NCI-H345 treated with DMSO at 0.1 percent for 48 hours (cell line): ENCODE results near the gene TUSC2.
"Not testable (repeated sequence)": the region's sequence is repeated elsewhere in the genome, so short reads cannot be mapped to it uniquely, and the experiment has no call there.

Experiments used
- DNase-seq: peaks from one replicate; lab custom pipeline; 2025; ENCODE audit not compliant: unreplicated experiment; lab: John Stamatoyannopoulos, UW

TUSC2 gene

DNA sequence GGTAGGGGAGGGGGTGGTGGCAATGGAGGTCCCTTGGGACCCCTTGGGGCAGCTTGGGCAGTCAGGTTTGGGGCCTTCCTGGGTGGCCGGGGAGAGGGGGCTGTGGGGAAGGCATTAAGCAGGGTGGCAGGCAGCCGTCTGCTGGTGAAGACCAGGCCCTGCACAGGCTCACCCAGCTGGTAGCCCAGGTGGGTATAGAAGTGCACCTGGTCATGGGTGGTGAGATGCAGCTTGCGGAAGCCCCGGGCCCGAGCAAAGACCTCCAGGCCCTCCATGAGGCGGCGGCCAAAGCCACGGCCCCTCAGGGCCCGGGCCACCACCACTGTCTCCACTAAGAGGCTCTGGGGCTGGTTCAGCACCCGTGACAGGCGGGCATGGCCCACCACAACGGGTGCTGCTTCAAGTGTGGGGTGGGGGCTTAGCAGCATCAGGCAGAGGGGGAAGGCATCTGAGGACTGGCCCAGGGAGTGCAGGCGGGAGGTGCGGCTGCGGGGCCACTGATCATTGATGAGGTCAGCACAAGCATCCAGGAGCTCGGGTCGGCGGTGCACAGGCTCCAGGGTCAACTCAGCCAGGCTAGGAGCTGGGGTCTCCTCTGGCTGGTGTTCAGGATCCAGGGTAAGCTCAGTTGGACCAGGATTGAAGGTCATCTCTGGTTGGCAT, 31.2 kb downstream of the TUSC2 start:
- DNase-seq = no peak

DNA sequence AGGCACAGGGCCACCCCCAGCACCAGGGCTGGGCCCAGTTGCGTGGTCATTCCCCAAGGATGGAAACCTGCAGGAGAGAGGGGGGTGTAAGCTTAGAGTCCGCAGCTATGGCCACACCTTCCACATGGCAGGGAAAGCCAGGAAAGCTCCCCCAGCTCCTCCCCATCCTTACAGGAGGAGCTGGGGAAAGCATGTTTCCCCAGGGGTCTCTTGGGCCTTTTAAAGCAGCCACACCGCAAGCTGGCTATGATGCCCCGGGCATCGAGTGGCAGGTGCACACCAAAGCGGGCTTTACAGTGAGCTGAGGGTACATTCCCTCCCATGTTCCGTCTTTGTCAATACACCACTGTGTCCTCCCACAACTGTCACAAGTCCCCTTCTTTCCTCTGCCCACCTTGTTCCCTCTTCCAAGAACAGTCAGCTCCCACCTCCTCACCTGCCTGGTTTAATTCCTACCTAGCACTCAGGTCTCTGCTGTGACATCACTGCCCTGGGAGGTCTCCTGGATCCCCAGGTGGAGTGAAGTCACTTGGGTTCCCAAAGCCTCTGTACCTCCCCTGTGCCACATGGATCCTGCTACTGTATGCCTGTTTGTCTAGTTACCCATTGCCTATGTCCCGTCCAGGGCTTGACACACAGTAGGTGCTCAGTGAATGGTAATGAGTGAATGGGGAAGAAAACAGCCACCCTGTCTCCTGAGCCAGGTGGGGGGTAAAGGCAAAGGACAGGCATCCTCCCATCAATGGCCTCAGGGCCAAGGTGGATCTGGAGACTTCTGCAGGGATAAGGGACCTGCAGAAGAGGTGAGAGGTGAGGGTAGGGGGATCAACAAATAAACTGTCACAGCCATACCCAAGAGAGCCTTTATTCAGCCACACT, 32.2 kb downstream of the TUSC2 start:
- DNase-seq = no peak

DNA sequence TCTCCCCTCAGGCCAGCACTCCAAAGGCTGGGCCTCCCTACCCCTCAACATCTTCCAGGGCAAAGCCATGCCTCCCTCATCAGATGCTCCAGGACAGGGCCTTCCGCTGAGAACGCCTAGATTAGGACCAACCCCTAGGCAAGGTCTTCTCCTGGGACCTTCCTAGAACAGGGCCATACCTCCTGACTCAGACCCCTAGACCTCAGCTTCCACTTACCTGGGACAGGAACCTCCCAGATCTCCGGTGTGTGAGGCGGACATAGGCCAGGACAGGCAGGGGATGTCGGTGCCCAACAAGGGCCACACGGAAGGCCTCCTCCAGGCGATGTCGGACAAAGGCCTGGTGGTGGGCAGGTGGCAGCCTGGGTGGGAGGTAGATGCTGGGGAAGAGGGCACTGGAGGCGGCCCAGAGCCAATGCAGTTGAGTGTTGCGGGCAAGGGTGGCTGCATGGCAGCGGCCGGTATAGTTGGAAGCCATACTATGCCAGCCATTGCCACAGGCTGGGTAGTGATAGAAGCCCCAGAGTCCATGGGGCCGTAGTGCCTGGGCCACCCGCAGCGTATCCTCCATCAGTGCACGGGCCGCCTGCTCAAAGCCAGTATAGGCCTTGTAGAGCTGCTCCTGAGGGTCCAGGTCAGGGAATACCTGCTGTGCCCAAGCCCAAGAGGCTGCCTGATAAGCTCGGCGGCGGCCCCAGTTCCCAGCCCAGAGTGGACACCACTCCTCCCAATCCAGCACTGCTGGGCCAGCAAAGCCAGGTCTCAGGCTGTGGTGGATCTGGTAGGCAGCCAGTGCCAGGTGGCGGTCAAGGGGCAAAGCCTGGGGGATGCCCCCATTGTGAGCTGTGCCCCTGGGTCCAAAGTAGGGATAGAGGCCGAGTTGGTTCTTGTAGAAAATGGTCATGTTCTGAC, 33.3 kb downstream of the TUSC2 start:
- no peak for DNase-seq

DNA sequence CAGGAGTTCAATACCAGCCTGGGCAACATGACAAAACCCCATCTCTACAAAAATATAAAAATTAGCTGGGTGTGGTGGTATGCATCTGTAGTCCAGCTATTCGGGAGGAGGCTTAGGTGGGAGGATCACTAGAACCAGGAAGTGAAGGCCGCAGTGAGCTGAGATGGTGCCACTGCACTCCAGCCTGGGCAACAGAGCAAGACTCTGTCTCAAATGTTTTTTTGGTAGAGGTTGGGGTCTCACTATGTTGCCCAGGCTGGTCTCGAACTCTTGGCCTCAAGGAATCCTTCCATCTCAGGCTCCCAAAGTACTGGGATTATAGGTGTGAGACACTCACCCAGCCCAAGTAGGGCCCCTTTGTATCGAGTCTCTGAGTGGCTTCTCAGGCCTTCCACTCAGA, 33.9 kb downstream of the TUSC2 start:
- no peak for DNase-seq

DNA sequence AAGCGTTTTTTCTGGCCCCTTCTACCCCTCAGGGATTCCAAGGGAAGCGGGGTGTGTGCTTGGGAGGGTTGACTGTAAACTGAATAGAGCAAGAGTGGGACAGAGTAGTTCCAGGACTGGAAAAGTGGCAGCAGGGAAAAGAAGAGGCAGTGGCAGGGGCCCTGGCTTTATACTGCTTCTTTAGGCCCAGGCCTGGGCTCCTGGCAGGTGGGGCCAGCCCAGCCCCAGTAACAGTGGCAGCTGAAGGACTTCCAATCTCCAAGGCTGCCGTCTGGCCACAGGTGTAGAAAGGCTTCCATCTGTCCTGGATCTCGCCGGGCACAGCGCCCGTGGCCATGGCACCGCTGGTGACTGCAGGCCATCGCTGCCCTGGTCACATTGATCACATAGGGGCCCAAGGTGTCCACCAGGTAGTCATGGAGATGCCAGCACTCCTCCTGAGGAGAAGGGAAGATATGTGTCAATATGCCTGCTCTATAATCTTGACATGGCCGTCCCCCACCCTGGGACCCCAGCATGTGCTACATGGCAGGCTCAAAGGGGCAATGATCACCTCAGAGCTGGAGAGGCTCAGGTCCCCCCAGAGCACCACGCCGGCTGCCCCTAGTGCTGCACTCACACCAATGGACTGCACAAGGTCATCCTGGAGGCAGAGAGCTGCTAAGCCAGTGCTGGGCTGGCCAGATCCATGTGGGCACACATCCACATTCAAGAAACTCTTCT, 34.8 kb downstream of the TUSC2 start:
- no peak for DNase-seq

DNA sequence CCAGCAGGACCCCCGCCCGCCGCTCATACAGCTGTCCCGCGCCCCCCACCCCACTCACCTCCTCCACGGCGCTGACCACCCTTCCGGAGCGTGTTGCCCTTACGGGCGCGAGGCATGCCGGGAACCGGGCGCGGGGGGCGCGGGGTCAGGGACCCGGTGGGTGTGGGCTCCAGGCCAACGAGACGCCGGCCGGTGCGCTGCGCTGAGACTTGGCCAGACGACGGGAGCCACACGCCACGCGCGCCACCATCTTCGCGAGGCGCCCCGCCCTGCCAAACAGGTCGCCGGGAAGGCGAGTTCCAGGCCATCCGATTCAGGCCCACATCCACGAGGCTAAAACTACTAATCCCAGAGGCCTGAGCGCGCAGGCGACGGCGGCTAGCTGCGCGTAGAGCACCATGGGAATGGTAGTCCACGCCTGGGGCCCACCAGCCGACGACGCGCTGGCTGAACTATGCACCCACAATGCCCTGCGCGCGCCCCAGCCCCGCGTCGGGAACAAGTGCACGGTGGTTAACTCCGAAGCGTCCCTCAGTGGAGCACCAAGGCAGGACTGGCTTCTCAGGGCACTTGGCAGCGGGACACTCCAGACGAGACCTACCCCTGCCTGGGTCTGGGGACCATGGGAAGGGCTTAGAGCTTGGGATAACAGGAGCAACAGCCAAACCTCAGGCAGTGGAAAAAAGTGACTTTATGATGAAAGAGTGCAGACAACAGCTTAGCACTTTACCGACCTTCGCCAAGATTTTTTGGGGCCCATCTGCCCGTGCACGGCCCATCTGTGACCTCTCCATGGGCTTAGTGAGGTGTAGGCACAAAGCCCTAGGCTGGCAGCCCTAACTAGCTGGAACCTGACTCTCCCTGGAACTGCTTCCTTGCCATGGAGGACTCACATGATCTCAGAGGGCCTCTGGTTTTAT, 35.6 kb downstream of the TUSC2 start, which contains the start of gene IFRD2:
Gene IFRD2, minus strand, starts transcription at position 271 of the 920 bp plus-strand sequence. Its CDS starts 155 bp downstream, at position 116.
- peak; percentile 87 for DNase-seq

DNA sequence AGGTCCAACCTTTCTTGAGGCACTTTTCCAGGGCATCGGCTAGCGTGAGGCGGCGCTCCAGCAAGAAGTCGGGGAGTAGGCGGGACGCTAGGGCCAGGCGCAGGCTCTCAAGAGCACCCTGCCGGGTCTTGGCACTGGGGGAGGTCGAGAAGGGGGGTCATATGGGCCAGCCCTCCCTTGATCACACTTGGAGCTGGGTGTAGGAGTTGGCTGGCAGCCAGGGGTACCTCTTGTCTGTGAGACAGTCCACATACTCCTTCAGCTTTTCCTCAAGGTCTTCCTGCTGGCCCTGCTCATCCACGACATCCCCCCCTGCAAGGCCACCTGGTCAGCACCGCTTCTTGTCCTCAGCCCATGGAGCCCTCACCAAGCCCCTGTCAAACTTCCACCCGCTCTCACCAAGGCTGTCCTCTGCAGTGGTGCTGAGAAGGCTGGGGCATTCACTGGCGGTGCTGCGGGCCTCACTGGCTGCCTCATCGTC, 37.8 kb downstream of the TUSC2 start:
- DNase-seq = no peak

DNA sequence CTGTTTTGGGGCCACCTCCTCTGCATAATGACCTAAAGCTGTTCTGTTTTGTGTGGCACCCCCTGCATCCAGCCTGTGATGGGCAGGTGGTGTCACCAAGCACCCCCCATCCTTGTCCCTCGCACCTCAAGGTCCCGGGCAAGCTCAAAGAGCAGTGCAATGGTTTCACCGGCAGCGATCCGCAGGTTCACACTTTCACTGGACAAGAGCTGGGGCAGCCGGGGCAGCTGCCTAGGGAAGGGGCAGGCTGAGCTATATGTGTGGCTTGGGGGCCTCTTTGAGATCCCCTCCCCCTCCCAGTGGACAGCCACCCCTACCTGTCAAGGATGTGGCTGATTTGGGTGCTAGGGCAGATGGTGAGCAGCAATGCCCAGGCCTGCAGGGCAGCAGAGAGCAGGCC, 38.9 kb downstream of the TUSC2 start:
- no peak for DNase-seq

DNA sequence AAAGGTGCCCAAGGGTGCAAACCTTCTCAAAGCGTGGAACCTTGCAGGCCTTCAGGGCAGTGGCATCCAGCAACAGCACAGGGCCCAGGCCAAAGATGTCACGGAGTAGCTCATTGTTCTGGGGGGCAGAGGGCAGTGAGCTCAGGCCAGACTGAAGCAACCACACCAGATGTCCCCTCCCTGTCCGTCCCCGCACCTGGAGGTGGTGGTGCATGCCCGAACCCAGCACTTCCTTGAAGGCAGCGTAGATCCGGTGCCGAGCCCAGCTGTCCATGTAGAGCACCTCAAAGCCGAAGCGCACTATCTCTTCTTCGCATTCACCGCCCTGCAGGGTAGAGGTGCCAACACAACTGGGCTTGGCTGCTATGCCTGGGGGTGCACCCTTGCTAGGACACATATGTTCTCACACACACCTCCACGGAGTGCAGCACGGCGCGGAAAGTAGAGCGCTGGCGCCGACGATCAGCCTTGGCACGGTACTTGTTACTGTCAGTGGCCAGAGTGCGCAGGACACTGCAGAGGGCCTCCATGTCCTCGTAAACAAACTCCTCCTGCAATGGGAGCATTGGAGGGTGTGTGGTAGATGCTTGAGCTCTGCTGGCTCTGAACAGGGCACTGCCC, 39.5 kb downstream of the TUSC2 start:
- DNase-seq = no peak

DNA sequence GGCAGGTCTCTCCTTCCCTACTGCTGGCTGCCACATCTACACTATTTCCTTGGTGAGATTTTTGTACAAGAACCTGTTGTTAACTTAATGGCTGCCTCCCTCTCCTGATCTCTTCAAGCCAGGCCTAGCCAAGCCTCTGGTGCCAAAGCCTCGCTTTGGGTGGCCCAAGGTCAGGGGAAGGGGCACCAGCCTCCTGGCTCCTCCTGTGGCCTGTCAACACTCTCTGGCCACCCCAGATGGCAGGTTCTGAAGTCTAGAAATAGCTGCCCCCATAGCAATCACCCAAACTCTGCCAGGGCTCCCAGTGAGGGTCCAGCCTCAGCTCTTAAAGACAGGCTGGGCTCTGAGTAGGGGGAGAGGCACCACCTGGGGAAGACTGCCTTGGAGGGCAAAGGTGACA, 40.8 kb downstream of the TUSC2 start:
- DNase-seq = no peak

DNA sequence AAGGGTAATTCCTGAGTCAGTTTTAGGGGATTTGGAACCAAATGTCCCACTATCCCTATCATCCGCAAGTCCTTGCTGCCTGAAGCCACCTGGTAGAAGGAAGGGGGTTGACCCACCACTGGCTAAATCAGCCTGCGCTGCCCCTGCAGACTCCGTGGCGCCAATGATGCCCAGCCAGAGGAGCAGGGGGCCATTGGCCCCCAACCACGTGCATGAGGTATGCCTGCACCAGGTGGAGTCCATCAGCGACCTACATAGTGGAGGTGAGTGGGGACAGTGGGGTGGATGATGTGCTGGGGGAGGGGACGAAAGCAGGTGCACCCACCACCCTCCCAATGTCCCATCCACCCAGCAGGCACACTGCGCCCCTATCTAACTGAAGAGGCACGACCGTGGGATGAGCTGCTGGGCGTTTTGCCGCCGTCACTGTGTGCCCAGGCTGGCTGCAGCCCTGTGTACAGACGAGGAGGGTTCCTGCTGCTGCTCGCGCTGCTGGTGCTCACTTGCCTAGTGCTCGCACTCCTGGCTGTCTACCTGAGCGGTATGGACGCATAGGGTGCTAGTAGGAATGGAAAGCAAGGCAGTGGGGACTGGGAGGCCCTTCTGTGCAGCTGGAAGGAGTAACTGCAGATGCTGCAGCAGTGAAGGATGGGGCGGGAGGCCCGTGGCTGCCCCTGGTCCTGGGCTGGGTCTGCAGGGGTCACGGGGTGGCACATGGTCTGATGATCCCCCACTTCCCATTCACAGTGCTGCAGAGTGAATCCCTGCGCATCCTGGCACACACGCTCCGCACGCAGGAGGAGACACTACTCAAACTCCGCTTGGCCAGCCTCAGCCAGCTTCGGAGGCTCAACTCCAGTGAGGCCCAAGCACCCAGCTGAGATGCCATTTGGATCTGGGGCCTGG, 41.4 kb downstream of the TUSC2 start:
- DNase-seq = no peak

DNA sequence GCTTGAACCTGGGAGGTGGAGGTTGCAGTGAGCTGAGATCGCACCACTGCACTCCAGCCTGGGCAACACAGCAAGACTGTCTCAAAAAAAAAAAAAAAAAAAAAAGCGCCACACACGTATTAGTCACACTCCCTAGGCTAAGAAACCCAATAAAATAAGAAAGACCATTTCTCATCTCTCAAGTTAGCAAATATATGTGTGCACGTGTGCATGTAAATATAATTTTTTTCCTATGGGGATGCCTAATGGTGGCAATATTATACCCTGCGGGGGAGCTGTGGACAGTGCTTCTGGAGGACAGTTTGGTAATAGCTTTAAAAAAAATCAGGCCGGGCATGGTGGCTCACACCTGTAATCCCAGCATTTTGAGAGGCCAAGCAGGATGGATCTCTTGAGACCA, 43.9 kb downstream of the TUSC2 start:
- DNase-seq = not testable (repeated sequence)

DNA sequence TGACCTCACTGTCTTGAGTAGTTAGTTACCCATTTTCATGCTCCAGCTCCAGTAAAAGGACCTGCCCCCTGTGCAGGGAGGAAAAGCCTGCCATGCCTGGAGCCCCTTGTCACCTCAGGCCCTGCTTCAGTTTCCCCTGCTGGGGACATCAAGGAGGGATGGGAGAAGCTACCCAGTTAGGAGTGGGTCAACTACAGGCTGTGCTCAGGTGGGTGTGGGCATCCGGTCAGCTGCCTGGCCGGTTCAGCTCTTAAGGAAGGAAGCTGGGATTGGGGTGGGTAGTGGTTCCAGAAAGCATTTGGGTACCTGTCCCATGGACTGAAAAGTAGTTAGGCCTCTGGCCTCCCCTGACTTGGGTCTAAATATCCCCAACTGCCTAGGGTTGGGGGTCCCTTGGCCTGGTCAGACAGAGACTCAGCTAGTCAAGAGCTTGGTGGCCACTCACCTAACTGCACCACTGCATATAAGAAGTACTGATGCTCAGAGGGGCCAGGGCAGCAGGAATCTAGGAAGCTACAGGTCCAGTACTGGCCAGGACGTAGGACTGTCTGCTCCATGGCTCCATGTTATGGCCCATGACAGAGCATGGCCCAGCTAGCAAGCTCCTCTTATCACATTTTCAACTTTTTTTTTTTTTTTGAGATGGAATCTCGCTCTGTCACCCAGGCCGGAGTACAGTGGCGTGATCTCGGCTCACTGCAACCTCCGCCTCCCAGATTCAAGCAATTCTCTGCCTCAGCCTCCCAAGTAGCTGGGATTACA, 48.6 kb downstream of the TUSC2 start:
- no peak for DNase-seq

DNA sequence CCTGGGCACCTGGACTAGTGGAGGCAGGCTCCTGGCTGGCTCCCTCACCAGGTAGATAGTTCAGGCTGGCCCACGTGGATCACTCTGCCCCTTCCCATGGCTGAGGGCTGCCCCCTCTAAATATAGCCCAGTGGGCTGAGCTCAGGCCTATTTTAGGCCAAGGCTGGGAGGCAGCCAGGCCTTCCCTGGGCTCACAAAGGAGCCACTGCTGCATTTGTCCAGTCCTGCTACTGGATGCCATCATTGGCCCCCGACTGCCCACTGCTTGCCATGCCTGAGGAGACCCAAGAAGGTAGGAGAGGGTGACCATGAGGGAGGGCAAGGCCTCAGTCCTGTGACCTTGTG, 49.2 kb downstream of the TUSC2 start, which contains the start of gene LSMEM2:
Gene LSMEM2, plus strand, starts transcription at position 208 of the 345 bp plus-strand sequence. Its CDS starts 27 bp downstream, at position 235.
- no peak for DNase-seq

DNA sequence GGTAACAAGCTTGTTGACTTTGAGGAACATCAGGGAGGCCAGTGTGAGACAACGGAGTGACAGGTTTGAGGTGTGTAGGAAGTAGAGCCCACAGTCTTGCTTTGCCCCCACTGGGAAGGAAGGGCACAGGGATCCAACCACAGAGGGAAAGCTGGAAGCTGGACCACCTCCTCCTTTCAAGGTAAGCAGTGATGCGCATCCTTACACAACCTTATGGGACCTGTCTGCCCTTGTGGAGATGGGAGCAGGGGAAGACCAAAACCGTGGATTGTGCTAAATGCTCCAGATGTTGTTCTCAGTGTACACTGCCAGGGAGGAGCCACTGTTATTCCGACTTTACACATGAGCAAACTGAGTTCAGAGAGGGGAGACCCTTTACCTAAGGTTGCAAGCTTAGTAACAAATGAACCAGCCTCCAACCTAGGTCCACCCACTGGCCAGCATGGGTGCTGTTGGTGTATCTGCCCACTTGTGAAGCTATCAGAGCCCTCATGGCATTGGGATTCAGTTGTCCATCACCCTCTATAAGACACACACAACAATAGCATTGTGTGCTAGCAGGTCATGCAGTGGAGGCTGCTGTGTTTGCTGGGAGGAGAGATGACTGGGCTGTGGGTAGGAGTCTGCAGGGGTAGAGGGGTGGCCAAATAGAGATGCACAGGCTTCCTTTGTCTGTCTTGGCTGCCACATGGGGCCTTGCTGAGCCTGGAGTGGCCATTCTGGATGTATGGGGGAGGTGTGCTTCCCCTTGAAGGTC, 49.7 kb downstream of the TUSC2 start:
- no peak for DNase-seq

DNA sequence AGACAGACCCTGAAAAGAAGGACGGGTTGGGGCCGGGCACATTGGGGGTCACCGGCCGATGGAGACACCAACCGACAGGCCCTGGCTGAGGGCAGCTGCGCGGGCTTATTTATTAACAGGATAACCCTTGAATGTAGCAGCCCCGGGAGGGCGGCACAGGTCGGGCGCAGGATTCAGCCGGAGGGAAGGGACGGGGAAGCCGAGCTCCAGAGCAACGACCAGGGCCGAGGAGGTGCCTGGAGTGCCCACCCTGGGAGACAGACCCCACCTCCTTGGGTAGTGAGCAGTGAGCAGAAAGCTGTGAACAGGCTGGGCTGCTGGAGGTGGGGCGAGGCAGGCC, 51.3 kb downstream of the TUSC2 start:
- DNase-seq = no peak
